ENCODE results near the gene NOP56.

Gene NOP56

GRCh38 chr20:2692036-2692885, 39.8 kb downstream of the NOP56 start, which contains the start of gene EBF4:
Gene EBF4, plus strand, starts transcription at chr20:2692780. Its CDS starts 866 bp downstream, at chr20:2693646.
- no peak for TF ChIP-seq CTCF (IDR thresholded peaks at IDR 0.05)

GRCh38 chr20:2692886-2693285, 40.5 kb downstream of the NOP56 start:
- no peak for TF ChIP-seq CTCF (IDR thresholded peaks at IDR 0.05)

- TF ChIP-seq CTCF (IDR thresholded peaks at IDR 0.05) = no peak
These were observed 41.0 kb downstream of the NOP56 start for GRCh38 chr20:2693286-2694007.

GRCh38 chr20:2694008-2694471, 41.6 kb downstream of the NOP56 start:
- TF ChIP-seq CTCF (IDR thresholded peaks at IDR 0.05) = no peak

GRCh38 chr20:2694519-2694918, 42.1 kb downstream of the NOP56 start:
- no peak for TF ChIP-seq CTCF (IDR thresholded peaks at IDR 0.05)

- no peak for TF ChIP-seq CTCF (IDR thresholded peaks at IDR 0.05)
These were observed 43.0 kb downstream of the NOP56 start for GRCh38 chr20:2695206-2695983.

- TF ChIP-seq CTCF (IDR thresholded peaks at IDR 0.05) = no peak
These were observed 44.2 kb downstream of the NOP56 start for GRCh38 chr20:2696646-2697045.

Data from LNCAP (cell line).